CD14-positive monocyte (primary cell): Measurements from ENCODE around the gene SCPEP1. TPM values are rescaled to one million over a fixed set of nuclear protein-coding genes. Genes with fewer than 3 reads are reported as not detected.

Experiments used
- DNase-seq, 3 donors: peaks; one replicate each; pipeline ENCODE4 v3.0.0-alpha.2; 2011 to 2022
- H2AFZ ChIP-seq: 2 replicates; pipeline ENCODE4 v1.6.0; 2012; ENCODE audit warnings: mild to moderate bottlenecking, low read depth, low read length, inconsistent platforms; ENCODE audit not compliant: insufficient read depth, poor library complexity, severe bottlenecking
- H3K27ac ChIP-seq, 2 donors: 1 replicate in 1 of 2; 2 replicates in 1 of 2; pipeline ENCODE4 v1.5.1; 2012 to 2013; ENCODE audit warnings: low read length in 2 of 2, control low read depth in 1 of 2, inconsistent platforms in 1 of 2, low read depth in 1 of 2, mild to moderate bottlenecking in 1 of 2
- H3K27me3 ChIP-seq, 2 donors: one replicate each; pipeline versions ENCODE4 v1.6.0 to v1.6.1; 2011 to 2013; ENCODE audit warnings: low read length in 2 of 2; ENCODE audit not compliant: control insufficient read depth in 2 of 2, insufficient read depth in 2 of 2
- H3K36me3 ChIP-seq, 2 donors: replicated peaks in 1 of 2; 1 replicate in 1 of 2; 2 replicates in 1 of 2; pipeline versions ENCODE4 v1.5.1 to v1.6.1; 2012 to 2013; ENCODE audit warnings: low read length in 2 of 2, control low read depth in 1 of 2, inconsistent platforms in 1 of 2, mild to moderate bottlenecking in 1 of 2; ENCODE audit not compliant: insufficient read depth in 2 of 2, control insufficient read depth in 1 of 2
- H3K4me1 ChIP-seq, 2 donors: 1 replicate in 1 of 2; 2 replicates in 1 of 2; pipeline versions ENCODE4 v1.5.1 to v1.6.1; 2012 to 2013; ENCODE audit warnings: low read length in 2 of 2, control low read depth in 1 of 2, inconsistent platforms in 1 of 2, mild to moderate bottlenecking in 1 of 2, moderate library complexity in 1 of 2; ENCODE audit not compliant: insufficient read depth in 2 of 2, control insufficient read depth in 1 of 2
- H3K4me2 ChIP-seq: replicated peaks from 2 replicates; pipeline ENCODE3; 2012; ENCODE audit warnings: low read length, moderate library complexity, mild to moderate bottlenecking; ENCODE audit not compliant: poor library complexity, severe bottlenecking; ENCODE audit errors: extremely low read depth
- H3K4me3 ChIP-seq, 3 experiments: fragments of 200-600 bp in 1 of 3; sonication (generic) in 1 of 3; replicated peaks in 1 of 3; 1 replicate in 2 of 3; 2 replicates in 1 of 3; pipeline ENCODE4 v1.5.1; 2011 to 2013; ENCODE audit warnings: low read length in 3 of 3, mild to moderate bottlenecking in 3 of 3, control low read depth in 2 of 3, low read depth in 2 of 3, inconsistent platforms in 1 of 3, moderate library complexity in 1 of 3
- H3K79me2 ChIP-seq: 2 replicates; pipeline ENCODE4 v1.6.0; 2012; ENCODE audit warnings: mild to moderate bottlenecking, control low read depth, inconsistent platforms, low read length, moderate library complexity; ENCODE audit not compliant: insufficient read depth
- H3K9ac ChIP-seq: 2 replicates; pipeline ENCODE4 v1.6.0; 2017; ENCODE audit warnings: low read length, mild to moderate bottlenecking; ENCODE audit not compliant: insufficient read depth, poor library complexity, severe bottlenecking
- H3K9me3 ChIP-seq, 2 donors: replicated peaks in 1 of 2; 1 replicate in 1 of 2; 2 replicates in 1 of 2; pipeline versions ENCODE4 v1.5.1 to v1.6.1; 2012 to 2013; ENCODE audit warnings: low read length in 2 of 2, control low read depth in 1 of 2; ENCODE audit not compliant: control insufficient read depth in 1 of 2, insufficient read depth in 1 of 2
- H4K20me1 ChIP-seq: 2 replicates; pipeline ENCODE4 v1.6.0; 2012; ENCODE audit warnings: mild to moderate bottlenecking, low read length, control low read depth, moderate library complexity; ENCODE audit not compliant: insufficient read depth
- H3K27ac Mint-ChIP-seq, 7 donors: one replicate each; pipeline ENCODE4 v1.8.0; 2020; ENCODE audit warnings: mild to moderate bottlenecking in 7 of 7, mixed read lengths in 7 of 7, moderate library complexity in 6 of 7, inconsistent platforms in 2 of 7
- H3K27me3 Mint-ChIP-seq, 3 donors: one replicate each; pipeline ENCODE4 v1.8.0; 2021 to 2022; ENCODE audit warnings: low read depth in 3 of 3, mild to moderate bottlenecking in 3 of 3, mixed read lengths in 3 of 3, moderate library complexity in 3 of 3, inconsistent platforms in 1 of 3
- H3K36me3 Mint-ChIP-seq, 2 donors: one replicate each; pipeline ENCODE4 v1.8.0; 2020; ENCODE audit warnings: mixed read lengths in 2 of 2, inconsistent platforms in 1 of 2, mild to moderate bottlenecking in 1 of 2
- H3K4me1 Mint-ChIP-seq: one replicate; pipeline ENCODE4 v1.8.0; 2020; ENCODE audit warnings: mild to moderate bottlenecking, mixed read lengths
- H3K4me3 Mint-ChIP-seq, 2 donors: one replicate each; pipeline ENCODE4 v1.8.0; 2020; ENCODE audit warnings: mild to moderate bottlenecking in 2 of 2, mixed read lengths in 2 of 2, moderate library complexity in 1 of 2
- H3K9me3 Mint-ChIP-seq, 7 donors: one replicate each; pipeline ENCODE4 v1.8.0; 2020 to 2022; ENCODE audit warnings: mixed read lengths in 7 of 7, mild to moderate bottlenecking in 6 of 7, moderate library complexity in 6 of 7, inconsistent platforms in 2 of 7
- CTCF ChIP-seq: fragments of 200-600 bp; IDR thresholded peaks from one replicate; pipeline ENCODE4 v1.8.0; 2022; ENCODE audit warnings: antibody characterized with exemption, mild to moderate bottlenecking
- WGBS: methylation state at CpG from one replicate; pipeline ENCODE4 v1.1.5; 2013; ENCODE audit warnings: missing lambda C conversion rate; ENCODE audit not compliant: insufficient coverage; 5-methylcytosine and 5-hydroxymethylcytosine counted together
- intact Hi-C, 2 donors: fragments of 100-400 bp; cut with micrococcal nuclease; formaldehyde crosslinking; loops; one replicate each; pipeline versions ENCODE4 v1.15.0 to v1.15.1; 2023
- polyA plus RNA-seq, 3 donors: library from polyadenylated mRNA; depleted of rRNA in 1 of 3; unstranded in 2 of 3; stranded (reverse) in 1 of 3; fragments of 300-500 nt in 2 of 3; fragments of >200 nt in 1 of 3; fragmentation: Illumina TruSeq in 2 of 3; gene quantifications; 1 replicate in 2 of 3; 2 replicates in 1 of 3; pipeline ENCODE4 v1.2.3, GENCODE V29; 2012 to 2021

SCPEP1 gene
- polyA plus RNA-seq, 3 donors = 373 to 451 (median 426) TPM

DNA sequence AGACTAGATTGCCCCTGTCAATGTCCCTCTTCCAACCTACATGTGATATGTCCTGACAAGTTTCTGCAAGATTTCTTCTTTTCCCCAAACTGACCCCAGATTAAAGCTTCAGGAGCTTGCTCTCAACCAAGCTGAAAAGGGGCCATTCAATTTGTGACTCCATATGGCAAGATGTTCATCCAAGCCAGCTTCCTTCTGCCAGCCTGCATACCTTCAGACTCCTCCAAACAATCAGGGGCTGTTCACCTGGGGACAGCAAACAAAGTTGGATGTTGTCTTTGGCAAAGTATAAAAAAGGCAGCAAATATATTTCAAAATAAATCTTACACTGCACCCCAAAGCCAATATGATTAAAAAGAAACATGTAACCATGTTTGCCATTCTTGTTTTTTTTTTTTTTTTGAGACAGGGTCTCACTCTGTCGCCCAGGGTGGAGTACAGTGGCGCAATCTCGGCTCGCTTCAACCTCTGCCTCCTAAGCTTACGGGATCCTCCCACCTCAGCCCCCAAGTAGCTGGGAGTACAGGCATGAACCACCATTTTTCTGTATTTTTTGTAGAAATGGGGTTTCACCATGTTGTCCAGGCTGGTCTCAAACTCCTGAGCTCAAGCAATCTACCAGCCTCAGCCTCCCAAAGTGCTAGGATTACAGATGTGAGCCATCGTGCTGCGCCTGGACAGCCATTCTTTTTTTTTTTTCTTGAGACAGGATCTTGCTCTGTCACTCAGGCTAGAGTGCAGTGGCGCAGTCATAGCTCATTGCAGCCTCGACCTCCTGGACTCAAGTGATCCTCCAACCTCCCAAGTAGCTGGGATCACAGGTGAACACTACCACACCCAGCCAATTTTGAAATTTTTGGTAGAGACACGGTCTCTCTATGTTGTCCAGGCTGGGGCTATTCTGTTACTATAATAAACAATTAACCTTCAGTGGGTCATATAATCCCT, 57.1 kb downstream of the SCPEP1 start:
- H3K4me3 ChIP-seq = no peak overlapping the region
- H3K4me2 ChIP-seq = no peak overlapping the region
- no peak overlapping the region for H3K27ac Mint-ChIP-seq
- H3K27me3 Mint-ChIP-seq = peaks cover 11 to 34% (median 28%) of the 10 kb centered on the region in 3 donors
- H4K20me1 ChIP-seq = no peaks in the 10 kb centered on the region
- H3K27me3 ChIP-seq = peaks cover 2 to 11% of the 10 kb centered on the region in 2 donors
- no peak for TF ChIP-seq CTCF
- no peak overlapping the region for H3K27ac ChIP-seq
- H3K4me1 Mint-ChIP-seq = peaks cover 2% of the 10 kb centered on the region
- H3K36me3 Mint-ChIP-seq = no peaks in the 10 kb centered on the region
- H3K36me3 ChIP-seq = no peaks in the 10 kb centered on the region
- H3K4me1 ChIP-seq = no peaks in the 10 kb centered on the region
- DNase-seq = no peak
- no peak overlapping the region for H3K4me3 Mint-ChIP-seq
- no peak overlapping the region for H3K9ac ChIP-seq
- no peaks in the 10 kb centered on the region for H3K9me3 ChIP-seq
- WGBS = 96% methylated on average over 4 of the region's 10 CpGs
- H3K9me3 Mint-ChIP-seq = peaks cover 0 to 3% (median 0%) of the 10 kb centered on the region in 7 donors
- H3K79me2 ChIP-seq = no peaks in the 10 kb centered on the region
- intact Hi-C loops = no loop called here
- no peak overlapping the region for H2AFZ ChIP-seq

- 60% methylated on average over 1 of the region's 4 CpGs for WGBS
- Histone ChIP-seq H3K9ac (no peak overlapping the region), H3K36me3 (no peaks in the 10 kb centered on the region), H3K79me2 (no peaks in the 10 kb centered on the region), H4K20me1 (no peaks in the 10 kb centered on the region), H3K4me3 (no peak overlapping the region), H3K27me3 (peaks cover 6 to 14% of the 10 kb centered on the region in 2 donors), H2AFZ (no peak overlapping the region), H3K27ac (no peak overlapping the region), H3K4me2 (no peak overlapping the region), H3K9me3 (no peaks in the 10 kb centered on the region), H3K4me1 (no peaks in the 10 kb centered on the region)
- Mint-ChIP-seq H3K36me3 (no peaks in the 10 kb centered on the region), H3K27ac (peak overlapping the region in 1 of 7 donors; percentile 20), H3K4me3 (no peak overlapping the region), H3K4me1 (peaks cover 2% of the 10 kb centered on the region), H3K27me3 (peaks cover 17 to 44% (median 30%) of the 10 kb centered on the region in 3 donors), H3K9me3 (peaks cover 0 to 2% (median 0%) of the 10 kb centered on the region in 7 donors)
- intact Hi-C loops = no loop called here
- DNase-seq = no peak
- TF ChIP-seq CTCF = no peak
These were observed 58.1 kb downstream of the SCPEP1 start for GRCh38 chr17:57035971-57036481.
